ENCODE data around the gene TMEM35A.
A peak's percentile ranks its signal among the peaks of the same experiment; 100 is the strongest.
"Not testable (repeated sequence)": the region's sequence is repeated elsewhere in the genome, so short reads cannot be mapped to it uniquely, and the experiment has no call there.

The TMEM35A gene

GRCh38 chrX:101078716-101079598, at the start of gene TMEM35A:
Gene TMEM35A, plus strand, starts transcription at chrX:101078879. Its CDS starts 124 bp downstream, at chrX:101079003.
- DNase-seq = no peak

- no peak for DNase-seq
These were observed 49.0 kb upstream of the TMEM35A start for GRCh38 chrX:101029665-101030064.

- no peak for DNase-seq
These were observed 41.4 kb upstream of the TMEM35A start for GRCh38 chrX:101037231-101037630.

GRCh38 chrX:101040197-101040596, 38.5 kb upstream of the TMEM35A start:
- no peak for DNase-seq

- DNase-seq = no peak
These were observed 27.5 kb upstream of the TMEM35A start for GRCh38 chrX:101051153-101051548.

GRCh38 chrX:101051549-101052302, 27.0 kb upstream of the TMEM35A start, which contains the start of gene TRMT2B:
Gene TRMT2B, minus strand, starts transcription at chrX:101052111. Its CDS starts 9,822 bp downstream, at chrX:101042289.
- peak; percentile 84 for DNase-seq

- DNase-seq = not testable (repeated sequence)
These were observed 22.1 kb upstream of the TMEM35A start for GRCh38 chrX:101056551-101056950.

GRCh38 chrX:101057093-101057714, 21.5 kb upstream of the TMEM35A start:
- peak; percentile 33 for DNase-seq

GRCh38 chrX:101062176-101062575, 16.5 kb upstream of the TMEM35A start:
- DNase-seq = no peak

- DNase-seq = no peak
These were observed 7.1 kb upstream of the TMEM35A start for GRCh38 chrX:101071582-101071981.

- DNase-seq = no peak
These were observed 1.1 kb downstream of the TMEM35A start for GRCh38 chrX:101079736-101080270.

- no peak for DNase-seq
These were observed 1.8 kb downstream of the TMEM35A start for GRCh38 chrX:101080326-101081124.

GRCh38 chrX:101081231-101081630, 2.6 kb downstream of the TMEM35A start:
- no peak for DNase-seq

- no peak for DNase-seq
These were observed 13.1 kb downstream of the TMEM35A start for GRCh38 chrX:101091817-101092216.

- DNase-seq = peak; percentile 89
These were observed 19.1 kb downstream of the TMEM35A start, which contains the start of gene CENPI for GRCh38 chrX:101097546-101098453. Gene CENPI, plus strand, starts transcription at chrX:101098204. Its CDS starts 2,867 bp downstream, at chrX:101101071.

GRCh38 chrX:101108284-101108683, 29.6 kb downstream of the TMEM35A start:
- DNase-seq = no peak

GRCh38 chrX:101117701-101118100, 39.0 kb downstream of the TMEM35A start:
- DNase-seq = no peak

- no peak for DNase-seq
These were observed 57.6 kb downstream of the TMEM35A start for GRCh38 chrX:101136235-101136634.

Data from GDM1 (cell line).